ENCODE measurements around the gene KIF21B.

The KIF21B gene

GRCh38 chr1:200989337-200989736, 34.2 kb downstream of the KIF21B start:
- no peak for DNase-seq

GRCh38 chr1:200988693-200989092, 34.8 kb downstream of the KIF21B start:
- no peak for DNase-seq

- no peak for DNase-seq
Observed at GRCh38 chr1:200985481-200985880, 38.0 kb downstream of the KIF21B start.

GRCh38 chr1:200983035-200983561, 40.4 kb downstream of the KIF21B start:
- DNase-seq, result no peak

- no peak for DNase-seq
Observed at GRCh38 chr1:200982071-200982945, 41.2 kb downstream of the KIF21B start.

- no peak for DNase-seq
Observed at GRCh38 chr1:200981278-200981677, 42.2 kb downstream of the KIF21B start.

GRCh38 chr1:200980873-200981272, 42.6 kb downstream of the KIF21B start:
- no peak for DNase-seq

- no peak for DNase-seq
Observed at GRCh38 chr1:200980452-200980772, 43.1 kb downstream of the KIF21B start.

- no peak for DNase-seq
Observed at GRCh38 chr1:200979574-200980451, 43.7 kb downstream of the KIF21B start.

- no peak for DNase-seq
Observed at GRCh38 chr1:200977071-200977754, 46.3 kb downstream of the KIF21B start.

GRCh38 chr1:200976634-200977033, 46.9 kb downstream of the KIF21B start:
- DNase-seq, result no peak

- DNase-seq, result no peak
Observed at GRCh38 chr1:200975458-200975857, 48.1 kb downstream of the KIF21B start.

GRCh38 chr1:200974711-200975110, 48.8 kb downstream of the KIF21B start:
- no peak for DNase-seq

- DNase-seq, result no peak
Observed at GRCh38 chr1:200973937-200974657, 49.4 kb downstream of the KIF21B start.

GRCh38 chr1:200972985-200973742, 50.4 kb downstream of the KIF21B start:
- no peak for DNase-seq

GRCh38 chr1:200971955-200972711, 51.4 kb downstream of the KIF21B start:
- no peak for DNase-seq

GRCh38 chr1:200971428-200971903, 52.0 kb downstream of the KIF21B start:
- DNase-seq, result no peak

GRCh38 chr1:200970771-200971427, 52.6 kb downstream of the KIF21B start:
- DNase-seq, result no peak

GRCh38 chr1:200969726-200970561, 53.6 kb downstream of the KIF21B start:
- no peak for DNase-seq
